ENCODE data around the gene NPAS3.

- TF ChIP-seq CTCF (IDR thresholded peaks at IDR 0.05; ENCODE audit: borderline replicate concordance, extremely low read depth, low read length, poor library complexity, severe bottlenecking) (no peak), EZH2 (IDR thresholded peaks at IDR 0.05; ENCODE audit: borderline replicate concordance, low read depth, low read length, severe bottlenecking) (no peak)
Observed at GRCh38 chr14:33521192-33521591, 582.5 kb downstream of the NPAS3 start.

Data from DND-41 (cell line).